HepG2 (cell line): Measurements from ENCODE around the gene TP53AIP1. TPM values are rescaled to one million over a fixed set of nuclear protein-coding genes. Genes with fewer than 3 reads are reported as not detected.

Experiments used
- ATAC-seq: fragments of 200-7000 bp; cut with Tn5 transposase; 3 replicates; pipeline ENCODE4 v1.9.1; 2020; ENCODE audit warnings: mild to moderate bottlenecking, moderate library complexity
- BruUV-seq: library from RNA; stranded (reverse); fragments of 400-500 nt; replicated peaks from 2 replicates; lab custom pipeline; 2021; lab: Mats Ljungman, UMichigan
- CTCF ChIA-PET: fragments of 300-600 bp; formaldehyde crosslinking; extraction: SDS; loops from one replicate; lab custom pipeline; 2021; ENCODE audit warnings: low total read pairs, inconsistent platforms, low intra/inter-chr PET ratio; lab: Yijun Ruan, JAX
- POLR2A ChIA-PET: fragments of 350-600 bp; sonication (Branson Sonifier 250); formaldehyde crosslinking; loops from one replicate; lab custom pipeline; 2020; ENCODE audit warnings: antibody characterized with exemption, inconsistent platforms; lab: Yijun Ruan, JAX
- DNase-seq: peaks from one replicate; pipeline ENCODE4 v3.0.0-alpha.2; 2015; ENCODE audit warnings: low spot score
- FAIRE-seq: peaks from 3 replicates; lab custom pipeline; 2011; peaks lifted over from hg19 to GRCh38; lab: Jason Lieb, UNC
- H2AFZ ChIP-seq: one replicate; pipeline ENCODE4 v1.6.1; 2011; ENCODE audit warnings: low read length, inconsistent platforms
- H3K27ac ChIP-seq: fragments of 300-600 bp; 3 replicates; pipeline ENCODE4 v1.8.0; 2011; ENCODE audit warnings: mixed run types, mild to moderate bottlenecking, mixed read lengths, low read length, inconsistent platforms; ENCODE audit not compliant: insufficient read depth; ENCODE audit errors: extremely low read length
- H3K27me3 ChIP-seq, 2 experiments: fragments of 200-600 bp in 1 of 2; 2 replicates in 1 of 2; 3 replicates in 1 of 2; pipeline versions ENCODE4 v1.6.0 to v1.8.0; 2011; ENCODE audit warnings: low read length in 2 of 2, mild to moderate bottlenecking in 2 of 2, moderate library complexity in 2 of 2, inconsistent platforms in 1 of 2; ENCODE audit not compliant: insufficient read depth in 2 of 2, control insufficient read depth in 1 of 2
- H3K36me3 ChIP-seq, 2 experiments: fragments of 200-600 bp in 1 of 2; replicated peaks in 1 of 2; 2 replicates in 1 of 2; 3 replicates in 1 of 2; pipeline versions ENCODE4 v1.5.1 to v1.8.0; 2011; ENCODE audit warnings: low read length in 2 of 2, inconsistent platforms in 1 of 2; ENCODE audit not compliant: insufficient read depth in 2 of 2, control insufficient read depth in 1 of 2
- H3K4me1 ChIP-seq: 2 replicates; pipeline ENCODE4 v1.5.1; 2012; ENCODE audit warnings: low read length, inconsistent platforms; ENCODE audit not compliant: insufficient read depth
- H3K4me2 ChIP-seq: 2 replicates; pipeline ENCODE4 v1.6.0; 2011; ENCODE audit warnings: low read depth, low read length, inconsistent platforms
- H3K4me3 ChIP-seq, 3 experiments: fragments of 200-600 bp in 1 of 3; sonication (generic), shearing (Covaris generic) in 1 of 3; replicated peaks in 1 of 3; 2 replicates each; pipeline ENCODE4 v1.5.1; 2011 to 2016; ENCODE audit warnings: low read length in 3 of 3, inconsistent platforms in 2 of 3, low read depth in 2 of 3, mild to moderate bottlenecking in 2 of 3, control low read depth in 1 of 3, mixed read lengths in 1 of 3; ENCODE audit not compliant: insufficient read depth in 1 of 3
- H3K79me2 ChIP-seq: one replicate; pipeline ENCODE4 v1.6.1; 2011; ENCODE audit warnings: low read length, inconsistent platforms; ENCODE audit not compliant: insufficient read depth
- H3K9ac ChIP-seq: 2 replicates; pipeline ENCODE4 v1.6.0; 2011; ENCODE audit warnings: mild to moderate bottlenecking, low read depth, low read length, inconsistent platforms; ENCODE audit not compliant: insufficient read depth
- H3K9me3 ChIP-seq: 2 replicates; pipeline ENCODE4 v1.5.1; 2012; ENCODE audit warnings: mild to moderate bottlenecking, low read length
- H4K20me1 ChIP-seq: 2 replicates; pipeline ENCODE4 v1.6.0; 2011; ENCODE audit warnings: inconsistent platforms, mild to moderate bottlenecking, low read length, moderate library complexity; ENCODE audit not compliant: insufficient read depth
- EHMT2 ChIP-seq: fragments of 200-600 bp; sonication (generic); IDR thresholded peaks from 2 replicates; pipeline ENCODE4 v1.7.0; 2017; ENCODE audit warnings: antibody characterized with exemption, low read depth, low read length, borderline replicate concordance
- FOXK1 ChIP-seq: sonication (generic); formaldehyde crosslinking; IDR thresholded peaks from 2 replicates; pipeline ENCODE4 v1.4.0; 2020; ENCODE audit warnings: low read depth, missing genetic modification reagents, borderline replicate concordance
- NFE2L2 ChIP-seq: fragments of 150-350 bp; IDR thresholded peaks from 2 replicates; pipeline ENCODE4 v1.6.1; 2014; ENCODE audit warnings: low read length
- PAWR ChIP-seq: sonication (generic); formaldehyde crosslinking; IDR thresholded peaks from 2 replicates; pipeline ENCODE4 v1.4.0; 2020; ENCODE audit warnings: missing genetic modification reagents, mild to moderate bottlenecking, borderline replicate concordance
- WGBS: methylation state at CpG from one replicate; pipeline ENCODE4 v1.1.6; 2017; ENCODE audit warnings: low lambda C conversion rate; 5-methylcytosine and 5-hydroxymethylcytosine counted together
- in situ Hi-C: cut with HindIII; loops from 2 replicates; pipeline ENCODE4 v1.10.0; 2017; ENCODE audit warnings: low pct_unique_long_range_greater_than_20kb; ENCODE audit not compliant: extremely low pct_ligation_motif_present
- intact Hi-C: fragments of 100-400 bp; cut with micrococcal nuclease; formaldehyde crosslinking; loops from one replicate; pipeline ENCODE4 v1.10.0; 2022; ENCODE audit not compliant: unreplicated experiment
- polyA plus RNA-seq, 8 experiments: library from polyadenylated mRNA; depleted of rRNA in 3 of 8; stranded (reverse) in 7 of 8; unstranded in 1 of 8; fragments of >200 nt; fragmentation: Illumina TruSeq in 4 of 8; extraction: Trizol in 4 of 8; gene quantifications; 2 replicates each; pipeline versions ENCODE4 v1.2.1 to v1.2.3, GENCODE V29; 2011 to 2016; ENCODE audit warnings: low read depth in 4 of 8, missing spikeins in 1 of 8, mixed read lengths in 1 of 8; ENCODE audit not compliant: insufficient read depth in 1 of 8
- total RNA-seq, 5 experiments: library from RNA; depleted of rRNA; stranded (reverse); fragments of >200 nt; fragmentation: Illumina TruSeq; extraction: Trizol; gene quantifications; 2 replicates each; pipeline ENCODE4 v1.2.3, GENCODE V29; 2016; ENCODE audit warnings: low read depth in 1 of 5
- TF ChIP-seq, protein P1 (sequence below): sonication (generic); formaldehyde crosslinking; IDR thresholded peaks from 2 replicates; pipeline ENCODE4 v1.5.0; 2020; ENCODE audit warnings: missing genetic modification reagents
- TF ChIP-seq, protein P2 (sequence below): sonication (generic); formaldehyde crosslinking; conservative IDR thresholded peaks from 2 replicates; pipeline ENCODE4 v1.4.0; 2020; ENCODE audit warnings: missing genetic modification reagents
- TF ChIP-seq, protein P3 (sequence below): sonication (generic); formaldehyde crosslinking; IDR thresholded peaks from 2 replicates; pipeline ENCODE4 v1.8.1; 2023; ENCODE audit warnings: missing genetic modification reagents, inconsistent platforms, borderline replicate concordance

TP53AIP1 gene
- total and polyA plus RNA-seq, 2 of the 13 experiments (the other 11 are each of a cell fraction or from before 2014, with no cell fraction given), result 0.11 TPM; not detected in 1

DNA sequence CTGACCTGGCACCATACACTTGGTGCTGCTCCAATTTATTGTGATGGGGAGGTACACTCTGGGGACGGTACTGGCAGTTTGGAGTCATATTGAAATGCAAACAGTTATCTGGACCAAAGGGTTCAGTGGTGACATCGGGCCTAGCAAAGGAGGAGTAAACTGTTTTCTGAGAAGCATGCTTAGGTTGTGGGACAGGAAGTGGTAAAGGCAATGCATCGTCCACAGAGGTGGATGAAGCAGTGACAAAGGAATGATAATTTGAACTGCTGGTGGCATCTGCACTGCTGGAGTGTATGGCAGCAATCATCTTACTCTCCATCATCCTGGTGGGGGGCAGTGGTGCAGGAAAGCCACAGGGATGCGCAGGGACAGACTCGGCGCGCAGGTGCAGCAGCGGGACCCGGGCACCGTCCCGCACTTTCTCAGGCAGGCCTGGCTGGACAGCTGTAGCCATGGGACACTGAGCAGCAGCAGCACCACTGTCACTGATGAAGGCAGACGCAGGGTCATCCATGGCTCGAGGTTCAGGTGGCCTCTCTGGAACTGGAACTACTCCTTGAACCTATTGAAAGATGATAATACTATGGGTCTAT is 28.0 kb upstream of the TP53AIP1 start:
- no peak overlapping the region for H2AFZ ChIP-seq
- intact Hi-C loops, result no loop called here
- no peak for DNase-seq
- in situ Hi-C loops, result no loop called here
- H3K4me3 ChIP-seq, result no peak overlapping the region
- no peaks in the 10 kb centered on the region for H4K20me1 ChIP-seq
- 98% methylated on average over 13 of the region's 13 CpGs for WGBS
- ChIA-PET POLR2A (no interaction called here), CTCF (no interaction called here)
- peaks cover 10 to 52% of the 10 kb centered on the region in 2 experiments for H3K36me3 ChIP-seq
- no peak for TF ChIP-seq FOXK1 (CRISPR knock-in tag)
- TF ChIP-seq EHMT2, result no peak
- TF ChIP-seq, protein P1, sequence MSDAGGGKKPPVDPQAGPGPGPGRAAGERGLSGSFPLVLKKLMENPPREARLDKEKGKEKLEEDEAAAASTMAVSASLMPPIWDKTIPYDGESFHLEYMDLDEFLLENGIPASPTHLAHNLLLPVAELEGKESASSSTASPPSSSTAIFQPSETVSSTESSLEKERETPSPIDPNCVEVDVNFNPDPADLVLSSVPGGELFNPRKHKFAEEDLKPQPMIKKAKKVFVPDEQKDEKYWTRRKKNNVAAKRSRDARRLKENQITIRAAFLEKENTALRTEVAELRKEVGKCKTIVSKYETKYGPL (CRISPR knock-in tag), result no peak
- TF ChIP-seq, protein P2, sequence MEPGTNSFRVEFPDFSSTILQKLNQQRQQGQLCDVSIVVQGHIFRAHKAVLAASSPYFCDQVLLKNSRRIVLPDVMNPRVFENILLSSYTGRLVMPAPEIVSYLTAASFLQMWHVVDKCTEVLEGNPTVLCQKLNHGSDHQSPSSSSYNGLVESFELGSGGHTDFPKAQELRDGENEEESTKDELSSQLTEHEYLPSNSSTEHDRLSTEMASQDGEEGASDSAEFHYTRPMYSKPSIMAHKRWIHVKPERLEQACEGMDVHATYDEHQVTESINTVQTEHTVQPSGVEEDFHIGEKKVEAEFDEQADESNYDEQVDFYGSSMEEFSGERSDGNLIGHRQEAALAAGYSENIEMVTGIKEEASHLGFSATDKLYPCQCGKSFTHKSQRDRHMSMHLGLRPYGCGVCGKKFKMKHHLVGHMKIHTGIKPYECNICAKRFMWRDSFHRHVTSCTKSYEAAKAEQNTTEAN (CRISPR knock-in tag), result no peak
- TF ChIP-seq, protein P3, sequence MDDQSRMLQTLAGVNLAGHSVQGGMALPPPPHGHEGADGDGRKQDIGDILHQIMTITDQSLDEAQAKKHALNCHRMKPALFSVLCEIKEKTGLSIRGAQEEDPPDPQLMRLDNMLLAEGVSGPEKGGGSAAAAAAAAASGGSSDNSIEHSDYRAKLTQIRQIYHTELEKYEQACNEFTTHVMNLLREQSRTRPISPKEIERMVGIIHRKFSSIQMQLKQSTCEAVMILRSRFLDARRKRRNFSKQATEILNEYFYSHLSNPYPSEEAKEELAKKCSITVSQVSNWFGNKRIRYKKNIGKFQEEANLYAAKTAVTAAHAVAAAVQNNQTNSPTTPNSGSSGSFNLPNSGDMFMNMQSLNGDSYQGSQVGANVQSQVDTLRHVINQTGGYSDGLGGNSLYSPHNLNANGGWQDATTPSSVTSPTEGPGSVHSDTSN, result no peak
- no peak for TF ChIP-seq PAWR (CRISPR knock-in tag)
- no peak for TF ChIP-seq NFE2L2
- no peak for ATAC-seq
- H3K9ac ChIP-seq, result no peak overlapping the region
- no peaks in the 10 kb centered on the region for H3K9me3 ChIP-seq
- no peaks in the 10 kb centered on the region for H3K27me3 ChIP-seq
- H3K27ac ChIP-seq, result no peak overlapping the region
- no peak for FAIRE-seq
- H3K4me2 ChIP-seq, result no peak overlapping the region
- H3K79me2 ChIP-seq, result no peaks in the 10 kb centered on the region
- no peaks in the 10 kb centered on the region for H3K4me1 ChIP-seq
- BruUV-seq, result no TSS peak
